HuH-7.5 (cell line): ENCODE data around the gene AGBL4.
A peak's percentile ranks its signal among the peaks of the same experiment; 100 is the strongest.

Experiments
- DNase-seq: peaks from one replicate; pipeline ENCODE4 v3.0.0; 2011; ENCODE audit warnings: low spot score

AGBL4 gene

GRCh38 chr1:48720929-48721328, 1302.8 kb downstream of the AGBL4 start:
- no peak for DNase-seq

GRCh38 chr1:48718705-48719104, 1305.0 kb downstream of the AGBL4 start:
- DNase-seq: no peak

- no peak for DNase-seq
Observed at GRCh38 chr1:48718116-48718630, 1305.6 kb downstream of the AGBL4 start.

GRCh38 chr1:48717082-48717481, 1306.7 kb downstream of the AGBL4 start:
- DNase-seq: no peak

GRCh38 chr1:48715921-48716320, 1307.8 kb downstream of the AGBL4 start:
- DNase-seq: no peak

- no peak for DNase-seq
Observed at GRCh38 chr1:48710915-48711314, 1312.8 kb downstream of the AGBL4 start.

- no peak for DNase-seq
Observed at GRCh38 chr1:48710318-48710717, 1313.4 kb downstream of the AGBL4 start.

- DNase-seq: no peak
Observed at GRCh38 chr1:48704736-48705135, 1319.0 kb downstream of the AGBL4 start.

- DNase-seq: no peak
Observed at GRCh38 chr1:48701445-48701844, 1322.3 kb downstream of the AGBL4 start.

- DNase-seq: peak; percentile 38
Observed at GRCh38 chr1:48697066-48697707, 1326.6 kb downstream of the AGBL4 start.

- DNase-seq: no peak
Observed at GRCh38 chr1:48695161-48695560, 1328.6 kb downstream of the AGBL4 start.

GRCh38 chr1:48693674-48694320, 1330.0 kb downstream of the AGBL4 start:
- DNase-seq: no peak

GRCh38 chr1:48693180-48693579, 1330.6 kb downstream of the AGBL4 start:
- no peak for DNase-seq

GRCh38 chr1:48692235-48692634, 1331.5 kb downstream of the AGBL4 start:
- DNase-seq: no peak

GRCh38 chr1:48691429-48692001, 1332.2 kb downstream of the AGBL4 start:
- DNase-seq: no peak

GRCh38 chr1:48688102-48688760, 1335.5 kb downstream of the AGBL4 start:
- peak; percentile 23 for DNase-seq

GRCh38 chr1:48687282-48688045, 1336.3 kb downstream of the AGBL4 start:
- no peak for DNase-seq

GRCh38 chr1:48686159-48686558, 1337.6 kb downstream of the AGBL4 start:
- no peak for DNase-seq

GRCh38 chr1:48684381-48684780, 1339.4 kb downstream of the AGBL4 start:
- no peak for DNase-seq

GRCh38 chr1:48683839-48684238, 1339.9 kb downstream of the AGBL4 start:
- DNase-seq: no peak

GRCh38 chr1:48681476-48682305, 1342.1 kb downstream of the AGBL4 start:
- DNase-seq: no peak
